ENCODE results near the gene LRRC28.
A peak's percentile ranks its signal among the peaks of the same experiment; 100 is the strongest.

The LRRC28 gene

DNA sequence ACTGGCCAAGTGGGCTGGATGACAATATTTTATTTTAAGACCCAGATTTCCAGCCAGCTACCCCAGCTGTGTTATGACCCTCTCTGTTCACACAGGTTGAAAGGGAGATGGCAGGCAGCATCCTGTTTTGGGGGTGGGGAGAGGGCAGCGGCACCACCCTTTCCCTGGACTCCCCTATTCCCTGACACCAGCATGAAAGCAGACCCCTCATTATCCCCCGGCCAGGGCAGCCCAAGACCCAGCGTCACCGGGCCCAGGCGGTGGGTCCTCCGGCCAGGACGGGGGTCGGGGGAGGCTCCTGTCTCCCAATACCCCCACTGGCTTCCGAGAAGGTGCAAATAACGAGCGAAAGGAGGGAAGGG, 186.9 kb downstream of the LRRC28 start:
- peak in 14 of 42 donors; percentile 1 to 42 (median 12) for DNase-seq
- intact Hi-C loops (cut with DNase I) = no loop called here

DNA sequence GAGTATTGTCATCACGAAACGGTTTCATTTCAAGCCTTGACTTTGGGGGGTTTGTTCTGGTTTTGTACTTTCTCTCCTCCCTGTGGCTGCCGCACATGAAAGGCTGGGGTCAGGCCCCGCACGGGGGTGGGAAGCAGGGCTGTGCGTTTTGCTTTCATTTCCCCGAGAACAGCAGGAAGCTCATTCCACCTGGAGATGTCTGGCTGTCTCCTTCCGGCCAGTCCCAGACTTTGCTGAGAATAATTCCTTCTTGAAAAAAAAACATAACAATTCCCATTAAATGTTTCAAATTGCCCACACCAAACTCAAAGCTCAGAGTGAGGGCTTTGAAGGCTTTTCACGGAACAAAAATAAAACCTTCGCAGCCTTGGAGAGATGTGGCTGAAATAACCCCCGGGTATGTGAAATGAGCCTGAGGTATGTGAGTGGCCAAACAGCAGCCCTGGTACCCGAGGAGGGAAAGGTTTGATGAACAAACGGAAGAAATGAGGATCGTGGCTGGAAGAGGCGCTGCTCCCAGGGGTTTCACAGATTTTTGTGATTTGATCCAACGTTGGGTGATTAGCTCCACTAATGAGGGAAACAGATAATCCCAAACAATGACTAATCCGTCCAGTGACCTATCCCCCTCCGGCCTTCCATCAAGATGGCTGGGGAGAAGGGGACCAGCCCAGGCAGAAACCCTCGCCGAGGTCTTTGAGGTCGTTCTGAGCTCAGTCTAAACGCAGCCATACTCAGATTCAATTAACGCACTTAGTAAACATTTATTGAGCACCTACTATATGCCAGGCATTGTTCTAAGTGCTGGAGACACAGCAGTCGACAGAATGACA, 187.6 kb downstream of the LRRC28 start:
- intact Hi-C loops (cut with DNase I) = no loop called here
- peak in 23 of 42 donors; percentile 0 to 44 (median 12) for DNase-seq

DNA sequence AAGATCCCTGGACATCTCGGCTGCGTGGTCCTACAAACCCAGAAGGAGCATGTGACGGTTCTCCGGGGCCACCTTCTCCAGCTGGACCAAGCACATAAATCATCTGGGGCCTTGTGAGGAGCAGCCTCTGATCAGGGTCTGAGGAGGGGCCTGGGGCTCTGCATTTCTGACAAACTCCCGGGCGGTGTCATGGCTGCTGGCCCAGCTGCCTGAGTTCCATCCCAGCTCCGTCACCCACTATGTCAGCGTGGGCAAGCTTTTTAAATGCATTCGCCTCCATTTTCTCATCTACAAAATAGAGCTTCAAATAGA, 188.2 kb downstream of the LRRC28 start:
- peak in 18 of 42 donors; percentile 0 to 34 (median 7) for DNase-seq
- intact Hi-C loops (cut with DNase I) = no loop called here

DNA sequence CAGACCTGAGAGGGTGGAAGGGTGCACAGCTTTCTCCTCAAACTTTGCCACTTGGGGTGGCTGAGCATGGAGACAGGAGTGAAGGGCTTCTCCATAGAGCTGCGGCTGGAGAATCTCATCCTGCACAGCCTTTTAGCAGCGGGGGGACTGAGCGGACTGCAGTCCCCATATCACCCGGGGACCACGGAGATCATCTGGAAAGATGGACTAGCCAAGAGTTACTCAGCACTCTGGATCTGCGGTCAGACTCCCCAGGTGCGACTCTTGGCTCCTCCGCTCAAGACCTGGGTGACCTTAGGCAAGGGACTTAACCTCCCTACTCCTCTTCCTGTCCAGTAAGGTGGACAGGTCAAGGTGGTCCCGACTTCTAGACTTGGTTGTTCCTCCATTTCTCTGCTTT, 188.7 kb downstream of the LRRC28 start:
- intact Hi-C loops (cut with DNase I) = no loop called here
- peak in 10 of 42 donors; percentile 1 to 37 (median 4) for DNase-seq
